Heart left ventricle (tissue), 16 donors: ENCODE results near the gene IL6. TPM values are rescaled to one million over a fixed set of nuclear protein-coding genes. Genes with fewer than 3 reads are reported as not detected.
"Not testable (repeated sequence)": the region's sequence is repeated elsewhere in the genome, so short reads cannot be mapped to it uniquely, and the experiment has no call there.

Experiments
- ATAC-seq, 4 donors: fragments of 200-7000 bp; cut with Tn5 transposase; one replicate each; pipeline ENCODE4 v1.9.1; 2020 to 2022; ENCODE audit warnings: moderate library complexity in 4 of 4, mild to moderate bottlenecking in 3 of 4, moderate number of reproducible peaks in 1 of 4
- DNase-seq, 5 donors: peaks; one replicate each; pipeline ENCODE4 v3.0.0-alpha.2; 2020
- H3K27ac ChIP-seq, 12 donors: fragments of 200-600 bp; sonication (generic) in 4 of 12; one replicate each; pipeline versions ENCODE4 v1.5.0 to v1.8.0; 2016 to 2022; ENCODE audit warnings: mild to moderate bottlenecking in 2 of 12
- H3K27me3 ChIP-seq, 9 donors: fragments of 200-600 bp; sonication (generic) in 2 of 9; one replicate each; pipeline versions ENCODE4 v1.5.1 to v1.8.0; 2016 to 2022; ENCODE audit warnings: mild to moderate bottlenecking in 3 of 9
- H3K36me3 ChIP-seq, 9 donors: fragments of 200-600 bp; sonication (generic) in 2 of 9; one replicate each; pipeline versions ENCODE4 v1.5.0 to v1.8.0; 2018 to 2022; ENCODE audit warnings: mild to moderate bottlenecking in 2 of 9
- H3K4me1 ChIP-seq, 12 donors: fragments of 200-600 bp; sonication (generic) in 4 of 12; one replicate each; pipeline versions ENCODE4 v1.5.0 to v1.8.0; 2016 to 2022; ENCODE audit warnings: mild to moderate bottlenecking in 3 of 12
- H3K4me3 ChIP-seq, 12 donors: fragments of 200-600 bp; sonication (generic) in 4 of 12; one replicate each; pipeline versions ENCODE4 v1.5.0 to v1.8.0; 2017 to 2022; ENCODE audit warnings: mild to moderate bottlenecking in 9 of 12, moderate library complexity in 4 of 12
- H3K9me3 ChIP-seq, 12 donors: fragments of 200-600 bp; sonication (generic) in 4 of 12; one replicate each; pipeline versions ENCODE4 v1.5.0 to v1.8.0; 2016 to 2022; ENCODE audit warnings: mild to moderate bottlenecking in 1 of 12
- CTCF ChIP-seq, 12 donors: fragments of 200-600 bp; sonication (generic) in 4 of 12; IDR thresholded peaks; one replicate each; pipeline versions ENCODE4 v1.5.0 to v1.8.0; 2018 to 2022; ENCODE audit warnings: antibody characterized with exemption in 12 of 12, mild to moderate bottlenecking in 5 of 12
- POLR2A ChIP-seq, 2 donors: fragments of 450-650 bp; IDR thresholded peaks; one replicate each; pipeline ENCODE4 v1.6.1; 2017; ENCODE audit warnings: antibody characterized with exemption in 2 of 2, mild to moderate bottlenecking in 2 of 2, moderate library complexity in 2 of 2
- WGBS, 4 donors: extraction: QIAGEN DNeasy Blood & Tissue Kit in 2 of 4; methylation state at CpG; one replicate each; pipeline versions ENCODE4 v1.1.5 to v1.1.7; 2013 to 2018; 5-methylcytosine and 5-hydroxymethylcytosine counted together
- intact Hi-C, 10 donors: fragments of 100-400 bp; cut with DNase I; formaldehyde crosslinking; loops; one replicate each; pipeline versions ENCODE4 v1.11.1 to v1.14.2; 2022
- polyA plus RNA-seq, 2 donors: library from polyadenylated mRNA; stranded (reverse); fragments of 200-250 nt; gene quantifications; one replicate each; pipeline ENCODE4 v1.2.3, GENCODE V29; 2013
- total RNA-seq, 9 donors: library from RNA; depleted of rRNA in 2 of 9; stranded (reverse); fragments of >200 nt in 2 of 9; fragmentation: NEBNext Ultra II Directional in 3 of 9; extraction: Animal tissue kit (Norgen Biotek cat#: 25700) in 3 of 9; gene quantifications; one replicate each; pipeline versions ENCODE4 v1.1.0 to v1.2.4, GENCODE V29; 2016 to 2023
- donor health status: ischemic (EF 13 %, LVEDD 7.1; RV severe dilation, severe dysfunction).
- donor health status: healthy with polysubstance abuse.
- donor health status: DM: no; HTN: yes; CAD: no.
- donor health status: DM: no; HTN: no; CAD: no.
- donor health status: ischemic (EF 25% LVEDD 6.9; RV normal size, moderate dysfunction).
- donor health status: ischemic (EF 25% LVEDD 5.7; RV mildly dilated, moderate dysfunction).
- donor health status: healthy.
- donor health status: DM: yes; HTN: yes; CAD: no.
- donor health status: ischemic (EF 35%, LVEDD 5.7; RV mildly dilated, moderate dysfunction).
- donor health status: nonischemic (EF 11% LVEDD 7.7; RV severe dilation, severe dysfunction).
- donor health status: DM: yes; HTN: yes; CAD: no.
- donor health status: PGD.
- donor health status: ischemic (EF 29% LVEDD 5.4; RV normal size, mild dysfunction).
- donor health status: nonischemic (EF 23%, LVEDD 6.1; RV moderate dilation, normal function).

IL6 gene
- total and polyA plus RNA-seq, 11 donors = 0.72 to 15.1 (median 1.9) TPM; not detected in 1

GRCh38 chr7:22697876-22698606 lies 29.0 kb upstream of the IL6 start:
- DNase-seq (no peak), ATAC-seq (peak in 1 of 4 donors; percentile 41)
- Histone ChIP-seq H3K27ac (peak overlapping the region in 1 of 12 donors; percentile 46), H3K4me3 (no peak overlapping the region), H3K4me1 (peaks cover 0 to 71% (median 0%) of the 10 kb centered on the region in 12 donors), H3K27me3 (no peaks in the 10 kb centered on the region), H3K9me3 (no peaks in the 10 kb centered on the region), H3K36me3 (no peaks in the 10 kb centered on the region)
- intact Hi-C loops = no loop called here
- TF ChIP-seq POLR2A (IDR thresholded peaks at IDR 0.05) (no peak), CTCF (IDR thresholded peaks at IDR 0.05) (no peak)
- 48 to 57% (median 51%) methylated on average over 2 of the region's 2 CpGs for WGBS, 4 donors

- no peaks in the 10 kb centered on the region for H3K27me3 ChIP-seq
- intact Hi-C loops = no loop called here
- H3K9me3 ChIP-seq = no peaks in the 10 kb centered on the region
- ATAC-seq (no peak), DNase-seq (no peak)
- no peaks in the 10 kb centered on the region for H3K36me3 ChIP-seq
- H3K27ac ChIP-seq = no peak overlapping the region
- no peak overlapping the region for H3K4me3 ChIP-seq
- WGBS, 4 donors = 89 to 96% (median 92%) methylated on average over 5 to 6 of the region's 6 CpGs
- no peak for TF ChIP-seq POLR2A (IDR thresholded peaks at IDR 0.05)
- TF ChIP-seq CTCF (IDR thresholded peaks at IDR 0.05) = no peak
- peaks cover 0 to 71% (median 0%) of the 10 kb centered on the region in 12 donors for H3K4me1 ChIP-seq
Observed at GRCh38 chr7:22698767-22699166, 28.2 kb upstream of the IL6 start.

GRCh38 chr7:22700559-22701002 lies 26.4 kb upstream of the IL6 start:
- Histone ChIP-seq H3K4me3 (no peak overlapping the region), H3K27me3 (no peaks in the 10 kb centered on the region), H3K9me3 (no peaks in the 10 kb centered on the region), H3K4me1 (peaks cover 0 to 61% (median 0%) of the 10 kb centered on the region in 12 donors), H3K36me3 (no peaks in the 10 kb centered on the region), H3K27ac (peak overlapping the region in 1 of 12 donors; percentile 7)
- ATAC-seq (peak in 1 of 4 donors; percentile 49), DNase-seq (no peak)
- intact Hi-C loops = no loop called here
- TF ChIP-seq POLR2A (IDR thresholded peaks at IDR 0.05) = no peak
- TF ChIP-seq CTCF (IDR thresholded peaks at IDR 0.05) = no peak
- WGBS, 4 donors = 42 to 70% (median 49%) methylated on average over 1 of the region's 1 CpG

GRCh38 chr7:22702516-22702915 lies 24.5 kb upstream of the IL6 start:
- Histone ChIP-seq H3K27ac (no peak overlapping the region), H3K9me3 (no peaks in the 10 kb centered on the region), H3K4me3 (no peak overlapping the region), H3K36me3 (no peaks in the 10 kb centered on the region), H3K4me1 (peaks cover 0 to 42% (median 0%) of the 10 kb centered on the region in 12 donors), H3K27me3 (no peaks in the 10 kb centered on the region)
- no peak for TF ChIP-seq CTCF (IDR thresholded peaks at IDR 0.05)
- no peak for TF ChIP-seq POLR2A (IDR thresholded peaks at IDR 0.05)
- DNase-seq (no peak), ATAC-seq (no peak)
- intact Hi-C loops = no loop called here
- 84 to 91% (median 89%) methylated on average over 4 of the region's 4 CpGs for WGBS, 4 donors

GRCh38 chr7:22703107-22703855 lies 23.7 kb upstream of the IL6 start:
- H3K4me3 ChIP-seq, ATAC-seq, intact Hi-C loops, DNase-seq, H3K36me3 ChIP-seq, H3K27me3 ChIP-seq, H3K27ac ChIP-seq, H3K9me3 ChIP-seq: not testable (repeated sequence)
- H3K4me1 ChIP-seq = peaks cover 0 to 35% (median 0%) of the 10 kb centered on the region in 12 donors
- WGBS, 4 donors = 81 to 91% (median 86%) methylated on average over 8 to 10 of the region's 10 CpGs

- H3K36me3 ChIP-seq, H3K27me3 ChIP-seq, ATAC-seq, H3K27ac ChIP-seq, H3K4me3 ChIP-seq, H3K9me3 ChIP-seq, intact Hi-C loops, DNase-seq: not testable (repeated sequence)
- peaks cover 0 to 27% (median 0%) of the 10 kb centered on the region in 12 donors for H3K4me1 ChIP-seq
- WGBS, 4 donors = 81 to 88% (median 82%) methylated on average over 17 of the region's 17 CpGs
Observed at GRCh38 chr7:22703978-22704610, 22.9 kb upstream of the IL6 start.
